Bronchial epithelial cell (primary cell): Measurements from ENCODE around the gene LPIN3. TPM values are rescaled to one million over a fixed set of nuclear protein-coding genes. Genes with fewer than 3 reads are reported as not detected.

Experiments
- DNase-seq: peaks from one replicate; pipeline ENCODE4 v3.0.0-alpha.2; 2010; ENCODE audit warnings: low read depth
- FAIRE-seq: peaks from 2 replicates; lab custom pipeline; 2011; peaks lifted over from hg19 to GRCh38; lab: Jason Lieb, UNC
- H3K27me3 ChIP-seq: 2 replicates; pipeline ENCODE4 v1.5.1; 2011; ENCODE audit warnings: low read length; ENCODE audit not compliant: control insufficient read depth, insufficient read depth
- H3K36me3 ChIP-seq: 2 replicates; pipeline ENCODE4 v1.5.1; 2011; ENCODE audit warnings: low read length; ENCODE audit not compliant: control insufficient read depth, insufficient read depth
- H3K4me3 ChIP-seq: 2 replicates; pipeline ENCODE4 v1.5.1; 2011; ENCODE audit warnings: mild to moderate bottlenecking, low read depth, low read length, control low read depth
- total RNA-seq: library from RNA; depleted of rRNA; stranded (reverse); fragments of >200 nt; gene quantifications from 2 replicates; pipeline ENCODE4 v1.2.1, GENCODE V29; 2014
- TF ChIP-seq, protein P1 (sequence below): IDR thresholded peaks from 2 replicates; pipeline ENCODE4 v1.5.1; 2011; ENCODE audit warnings: mild to moderate bottlenecking, moderate library complexity, low read length, control low read depth, inconsistent platforms; ENCODE audit not compliant: insufficient read depth, severe bottlenecking

LPIN3 gene
- 3.9 and 10.0 TPM in 2 replicates for total RNA-seq

- no peaks in the 10 kb centered on the region for H3K27me3 ChIP-seq
- FAIRE-seq (no peak), DNase-seq (peak; percentile 89)
- H3K4me3 ChIP-seq = peak within 1 kb of the TSS; percentile 52
- H3K36me3 ChIP-seq = peaks cover under 1% of the 10 kb centered on the region
- TF ChIP-seq, protein P1, sequence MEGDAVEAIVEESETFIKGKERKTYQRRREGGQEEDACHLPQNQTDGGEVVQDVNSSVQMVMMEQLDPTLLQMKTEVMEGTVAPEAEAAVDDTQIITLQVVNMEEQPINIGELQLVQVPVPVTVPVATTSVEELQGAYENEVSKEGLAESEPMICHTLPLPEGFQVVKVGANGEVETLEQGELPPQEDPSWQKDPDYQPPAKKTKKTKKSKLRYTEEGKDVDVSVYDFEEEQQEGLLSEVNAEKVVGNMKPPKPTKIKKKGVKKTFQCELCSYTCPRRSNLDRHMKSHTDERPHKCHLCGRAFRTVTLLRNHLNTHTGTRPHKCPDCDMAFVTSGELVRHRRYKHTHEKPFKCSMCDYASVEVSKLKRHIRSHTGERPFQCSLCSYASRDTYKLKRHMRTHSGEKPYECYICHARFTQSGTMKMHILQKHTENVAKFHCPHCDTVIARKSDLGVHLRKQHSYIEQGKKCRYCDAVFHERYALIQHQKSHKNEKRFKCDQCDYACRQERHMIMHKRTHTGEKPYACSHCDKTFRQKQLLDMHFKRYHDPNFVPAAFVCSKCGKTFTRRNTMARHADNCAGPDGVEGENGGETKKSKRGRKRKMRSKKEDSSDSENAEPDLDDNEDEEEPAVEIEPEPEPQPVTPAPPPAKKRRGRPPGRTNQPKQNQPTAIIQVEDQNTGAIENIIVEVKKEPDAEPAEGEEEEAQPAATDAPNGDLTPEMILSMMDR = peak; percentile 63
Measured at GRCh38 chr20:41340327-41341055, at the start of gene LPIN3. Gene LPIN3, plus strand, starts transcription at chr20:41340821. Its CDS starts 4,983 bp downstream, at chr20:41345804.

- TF ChIP-seq, protein P1 = no peak
- H3K27me3 ChIP-seq = no peaks in the 10 kb centered on the region
- no peaks in the 10 kb centered on the region for H3K36me3 ChIP-seq
- H3K4me3 ChIP-seq = no peak overlapping the region
- FAIRE-seq (no peak), DNase-seq (peak; percentile 41)
Measured at GRCh38 chr20:41293269-41294037, 47.2 kb upstream of the LPIN3 start.

DNA sequence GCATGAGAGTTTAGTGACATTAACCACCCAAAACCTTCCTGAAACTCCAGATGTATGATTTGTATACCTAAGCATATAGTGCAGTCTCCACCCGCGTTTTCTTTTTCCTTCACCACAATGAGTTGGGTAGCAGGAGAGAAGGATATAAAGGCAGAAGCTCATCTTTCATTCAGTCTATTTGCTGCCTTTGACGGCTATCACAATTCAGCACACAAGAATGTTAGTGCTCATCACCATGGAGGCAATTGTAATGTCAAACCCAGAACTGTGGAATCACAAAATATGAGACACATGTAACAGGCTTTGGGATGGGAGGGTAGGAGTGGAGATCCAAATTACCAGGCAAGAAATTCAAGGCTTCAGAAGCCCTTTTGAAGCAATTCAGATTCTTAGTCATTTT lies 40.7 kb upstream of the LPIN3 start:
- H3K36me3 ChIP-seq = no peaks in the 10 kb centered on the region
- TF ChIP-seq, protein P1 = no peak
- no peak for DNase-seq
- H3K4me3 ChIP-seq = no peak overlapping the region
- no peak for FAIRE-seq
- H3K27me3 ChIP-seq = no peaks in the 10 kb centered on the region

- TF ChIP-seq, protein P1 = no peak
- FAIRE-seq = no peak
- H3K27me3 ChIP-seq = no peaks in the 10 kb centered on the region
- no peaks in the 10 kb centered on the region for H3K36me3 ChIP-seq
- H3K4me3 ChIP-seq = no peak overlapping the region
- DNase-seq = no peak
Measured at GRCh38 chr20:41300383-41300782, 40.2 kb upstream of the LPIN3 start.

GRCh38 chr20:41300886-41301285 lies 39.7 kb upstream of the LPIN3 start:
- Histone ChIP-seq H3K4me3 (no peak overlapping the region), H3K27me3 (no peaks in the 10 kb centered on the region), H3K36me3 (no peaks in the 10 kb centered on the region)
- no peak for FAIRE-seq
- no peak for DNase-seq
- TF ChIP-seq, protein P1 = no peak
